ENCODE data around the gene FBXL5. TPM values are rescaled to one million over a fixed set of nuclear protein-coding genes. Genes with fewer than 3 reads are reported as not detected.

The FBXL5 gene
- polyA plus RNA-seq, 1 experiment: 20.5 TPM

- POLR2A ChIA-PET: interaction anchor here (0.5 kb wide), 1 partner anchor 536 kb away, joined by 5 read pairs; no protein-coding TSS in a partner anchor
These were observed 18.9 kb upstream of the FBXL5 start for GRCh38 chr4:15674046-15674445.

DNA sequence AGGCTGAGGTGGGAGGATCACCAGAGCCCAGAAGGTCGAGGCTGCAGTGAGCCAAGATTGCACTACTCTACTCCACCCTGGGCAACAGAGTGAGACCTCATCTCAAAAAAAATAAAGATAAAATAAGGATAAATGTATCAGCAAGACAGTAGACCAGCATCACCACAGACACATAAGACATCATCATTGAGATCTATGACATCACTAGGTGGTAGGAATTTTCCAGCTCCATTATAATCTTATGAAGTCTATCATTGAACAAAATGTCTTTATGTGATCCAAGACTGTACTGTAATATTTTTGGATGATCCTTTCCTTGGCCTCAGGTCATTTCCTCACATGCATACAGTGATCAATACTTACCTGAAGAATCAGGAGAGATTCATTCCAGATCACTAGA lies 18.2 kb upstream of the FBXL5 start:
- TF ChIP-seq CTCF (IDR thresholded peaks at IDR 0.05; ENCODE audit: insufficient read depth, low read depth, low read length): no peak
- Histone ChIP-seq H3K36me3 (ENCODE audit: control insufficient read depth, insufficient read depth, low read length) (no peaks in the 10 kb centered on the region), H3K27me3 (ENCODE audit: control insufficient read depth, insufficient read depth, low read length) (no peaks in the 10 kb centered on the region), H3K4me3 (ENCODE audit: low read depth, low read length) (no peak overlapping the region)
- CTCF ChIA-PET: interaction anchor here (0.6 to 1.0 kb wide), 3 partner anchors 15 to 128 kb away, joined by 3 read pairs; no protein-coding TSS in a partner anchor
- POLR2A ChIA-PET: interaction anchor here (0.5 kb wide), 1 partner anchor 537 kb away, joined by 5 read pairs; no protein-coding TSS in a partner anchor
- DNase-seq (ENCODE audit: low read depth): no peak

More at GRCh38 chr4:15674046-15674445, 18.9 kb upstream of the FBXL5 start:
- Histone ChIP-seq H3K36me3 (ENCODE audit: control insufficient read depth, insufficient read depth, low read length) (no peaks in the 10 kb centered on the region), H3K4me3 (ENCODE audit: low read depth, low read length) (no peak overlapping the region), H3K27me3 (ENCODE audit: control insufficient read depth, insufficient read depth, low read length) (no peaks in the 10 kb centered on the region)
- DNase-seq (ENCODE audit: low read depth): no peak
- CTCF ChIA-PET: no interaction called here
- no peak for TF ChIP-seq CTCF (IDR thresholded peaks at IDR 0.05; ENCODE audit: insufficient read depth, low read depth, low read length)

- Histone ChIP-seq H3K27me3 (ENCODE audit: control insufficient read depth, insufficient read depth, low read length) (no peaks in the 10 kb centered on the region), H3K4me3 (ENCODE audit: low read depth, low read length) (no peak overlapping the region), H3K36me3 (ENCODE audit: control insufficient read depth, insufficient read depth, low read length) (no peaks in the 10 kb centered on the region)
- TF ChIP-seq CTCF (IDR thresholded peaks at IDR 0.05; ENCODE audit: insufficient read depth, low read depth, low read length): no peak
- CTCF ChIA-PET: interaction anchor here (0.9 to 1.0 kb wide), 2 partner anchors 16 to 18 kb away, joined by 3 read pairs; no protein-coding TSS in a partner anchor
- no peak for DNase-seq (ENCODE audit: low read depth)
- POLR2A ChIA-PET: no interaction called here
These were observed 16.9 kb upstream of the FBXL5 start for GRCh38 chr4:15672101-15672500.

DNA sequence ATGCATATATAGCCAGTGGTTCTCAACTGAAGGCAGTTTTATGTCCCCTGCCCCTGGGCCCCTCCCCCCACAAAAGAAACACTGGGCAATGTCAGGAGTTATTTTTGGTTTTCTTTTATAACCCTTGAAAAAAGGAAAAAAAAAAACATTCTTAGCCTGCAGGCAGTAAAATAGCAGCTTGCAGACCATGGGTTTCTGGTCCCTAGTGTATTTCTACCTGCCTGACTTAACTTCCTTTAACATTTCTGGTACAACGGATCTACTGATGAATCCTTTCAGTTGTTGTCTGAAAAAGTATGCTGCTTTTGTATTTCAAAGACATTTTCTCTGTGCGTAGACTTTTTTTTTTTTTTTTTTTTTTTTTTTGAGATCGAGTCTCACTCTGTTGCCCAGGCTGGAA lies 15.4 kb upstream of the FBXL5 start:
- POLR2A ChIA-PET: no interaction called here
- H3K4me3 ChIP-seq (ENCODE audit: low read depth, low read length): no peak overlapping the region

More for the DNA sequence above, 15.4 kb upstream of the FBXL5 start:
- H3K27me3 ChIP-seq (ENCODE audit: control insufficient read depth, insufficient read depth, low read length): no peaks in the 10 kb centered on the region
- H3K36me3 ChIP-seq (ENCODE audit: control insufficient read depth, insufficient read depth, low read length): no peaks in the 10 kb centered on the region
- CTCF ChIA-PET: no interaction called here
- no peak for DNase-seq (ENCODE audit: low read depth)
- no peak for TF ChIP-seq CTCF (IDR thresholded peaks at IDR 0.05; ENCODE audit: insufficient read depth, low read depth, low read length)

Measured in BJ (cell line).